ENCODE results near the gene RNF141. TPM values are rescaled to one million over a fixed set of nuclear protein-coding genes. Genes with fewer than 3 reads are reported as not detected.

Gene RNF141
- polyA plus RNA-seq (2012; ENCODE audit: insufficient read depth, insufficient read length): 27.3 TPM

GRCh38 chr11:10540915-10541560, at the start of gene RNF141:
Gene RNF141 (minus strand): TSS chr11:10541187. CDS start chr11:10534158, 7,029 bp downstream.
- DNase-seq (ENCODE audit: low read depth, low spot score): peak; percentile 75
- H3K4me3 ChIP-seq (ENCODE audit: low read length): peak within 1 kb of the TSS; percentile 57

DNA sequence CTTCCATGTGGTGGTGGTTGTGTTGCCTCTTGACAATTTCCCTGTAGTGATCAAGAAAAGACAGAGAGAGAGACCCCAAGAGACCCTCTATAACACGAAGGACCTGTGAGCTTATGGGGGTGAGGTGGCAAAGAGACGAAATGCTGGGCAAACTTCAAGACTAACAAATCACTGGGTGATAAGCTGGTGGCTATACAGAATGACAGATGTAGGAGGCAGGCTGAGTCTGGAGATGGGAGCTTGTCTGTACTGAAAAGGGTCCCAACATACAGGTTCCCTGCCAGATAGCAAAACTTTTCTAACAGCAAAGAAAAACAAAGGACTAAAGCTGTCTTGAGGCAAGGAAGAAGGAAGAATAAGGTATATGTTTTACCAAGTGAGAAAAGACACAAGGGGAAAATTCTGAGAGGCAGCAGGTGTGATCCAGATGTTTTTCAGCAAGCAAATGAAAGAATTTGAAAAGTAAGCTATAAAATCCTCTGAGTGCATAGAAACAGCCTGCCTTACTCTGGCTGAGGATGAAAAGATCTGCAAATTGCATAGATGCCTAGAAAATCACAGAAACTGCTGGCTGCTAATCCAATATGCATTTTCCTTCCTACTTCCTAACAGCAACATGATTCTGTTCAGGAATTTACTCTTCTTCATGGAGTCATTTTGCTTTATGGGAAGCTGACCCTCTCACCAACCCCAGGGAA, 49.4 kb upstream of the RNF141 start:
- H3K4me3 ChIP-seq (ENCODE audit: low read length): no peak overlapping the region
- no peak for DNase-seq (ENCODE audit: low read depth, low spot score)

DNA sequence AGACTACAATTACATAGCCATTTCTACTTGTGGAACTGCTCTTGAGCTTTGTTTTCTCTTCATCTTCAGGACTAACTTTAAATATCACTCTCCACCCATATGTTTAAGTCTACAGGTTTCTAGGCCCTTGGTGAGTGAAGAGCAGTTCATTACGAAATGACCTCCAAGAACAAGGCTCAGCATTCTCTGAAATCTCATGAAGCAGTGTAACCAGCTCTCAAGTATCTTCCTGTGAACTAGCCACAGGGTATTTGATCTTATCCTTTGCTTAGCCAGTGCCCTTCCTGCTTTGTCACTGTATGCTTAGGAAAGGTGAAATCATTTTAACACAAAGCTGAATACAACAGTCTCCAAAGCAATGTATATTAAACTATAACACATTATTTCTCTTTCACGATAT, 47.9 kb upstream of the RNF141 start:
- H3K4me3 ChIP-seq (ENCODE audit: low read length): no peak overlapping the region
- DNase-seq (ENCODE audit: low read depth, low spot score): no peak

GRCh38 chr11:10587995-10588394, 47.0 kb upstream of the RNF141 start:
- DNase-seq (ENCODE audit: low read depth, low spot score): no peak
- no peak overlapping the region for H3K4me3 ChIP-seq (ENCODE audit: low read length)

DNA sequence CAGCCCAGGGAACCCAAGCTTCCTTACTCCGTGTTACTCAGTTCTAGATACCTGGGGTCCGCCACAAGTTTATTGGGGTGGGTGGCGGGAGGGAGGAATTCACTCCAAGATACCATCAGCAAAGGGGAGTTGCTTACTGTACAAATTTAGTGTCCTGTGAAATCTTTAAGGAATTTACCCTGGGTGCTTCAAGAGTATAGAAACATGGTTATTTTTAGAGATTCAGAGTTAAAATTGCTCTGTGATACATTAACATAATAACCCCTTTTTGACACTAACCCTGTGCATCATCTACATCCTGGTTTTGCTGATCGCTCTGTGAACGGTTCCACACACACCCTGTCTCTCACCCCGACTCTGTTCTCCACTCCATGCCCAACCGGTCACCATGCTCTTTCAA, 46.4 kb upstream of the RNF141 start:
- no peak for DNase-seq (ENCODE audit: low read depth, low spot score)

DNA sequence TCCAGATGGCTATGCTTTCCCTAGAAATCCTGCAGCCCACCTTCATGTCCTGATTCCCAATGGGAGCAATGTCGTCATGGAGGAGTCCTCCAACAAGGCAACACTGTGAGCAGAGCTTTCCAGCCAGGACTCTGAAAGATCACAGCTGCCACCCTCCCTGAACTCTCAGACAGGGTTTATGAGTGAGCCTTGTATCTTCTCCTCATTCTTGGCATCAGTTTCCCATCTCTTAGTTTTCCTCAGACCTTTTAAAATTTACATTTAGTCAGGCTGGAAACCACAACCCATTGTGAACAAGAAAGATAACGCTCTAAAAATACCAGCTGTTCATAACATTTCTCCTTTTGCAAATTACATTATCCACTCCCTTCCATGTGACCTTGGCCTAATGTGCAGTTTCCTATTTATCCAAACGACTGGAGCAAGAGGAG, 43.1 kb upstream of the RNF141 start:
- DNase-seq (ENCODE audit: low read depth, low spot score): no peak

More for the DNA sequence above, 46.4 kb upstream of the RNF141 start:
- no peak overlapping the region for H3K4me3 ChIP-seq (ENCODE audit: low read length)

GRCh38 chr11:10581481-10582019, 40.6 kb upstream of the RNF141 start:
- DNase-seq (ENCODE audit: low read depth, low spot score): no peak
- no peak overlapping the region for H3K4me3 ChIP-seq (ENCODE audit: low read length)

More for the DNA sequence above, 43.1 kb upstream of the RNF141 start:
- no peak overlapping the region for H3K4me3 ChIP-seq (ENCODE audit: low read length)

DNA sequence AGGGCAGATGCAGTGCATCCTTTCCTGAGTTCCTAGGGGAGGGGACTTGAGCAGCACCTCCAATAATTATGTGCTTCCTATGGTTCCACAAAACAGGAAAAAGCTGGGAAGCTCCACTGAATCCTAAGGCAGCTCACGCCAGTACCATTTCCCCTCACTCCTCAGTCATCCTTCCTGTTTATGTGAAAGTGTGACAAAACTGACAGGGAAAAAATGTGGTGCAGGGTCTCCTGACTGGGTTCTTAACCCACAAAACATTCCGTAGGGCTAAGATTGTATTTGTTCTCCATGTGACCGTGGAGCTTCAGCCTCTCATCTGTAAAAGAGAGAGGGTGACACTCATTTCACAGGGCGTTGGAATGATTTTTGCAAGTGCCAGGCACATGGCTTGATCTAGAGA, 39.6 kb upstream of the RNF141 start:
- H3K4me3 ChIP-seq (ENCODE audit: low read length): no peak overlapping the region
- DNase-seq (ENCODE audit: low read depth, low spot score): no peak

DNA sequence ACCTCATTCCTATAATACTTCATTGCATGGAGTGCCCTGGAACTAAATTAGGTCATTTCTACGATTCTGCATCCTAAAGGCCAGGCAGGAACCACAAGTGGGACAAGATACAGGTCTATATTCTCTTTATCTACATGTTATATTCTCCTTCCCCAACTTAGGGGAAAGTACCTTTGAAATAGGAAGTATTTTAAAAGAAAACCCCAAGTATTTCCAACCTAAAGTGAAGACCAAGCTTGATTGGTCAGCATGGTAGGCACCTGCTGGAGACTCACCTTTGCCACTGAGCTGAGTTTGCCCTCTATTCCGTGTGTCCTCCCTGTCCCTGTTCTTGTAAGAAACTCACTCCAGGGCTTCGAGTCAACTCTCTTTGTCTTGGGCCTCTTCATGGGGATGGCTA, 38.7 kb upstream of the RNF141 start:
- no peak overlapping the region for H3K4me3 ChIP-seq (ENCODE audit: low read length)
- no peak for DNase-seq (ENCODE audit: low read depth, low spot score)

DNA sequence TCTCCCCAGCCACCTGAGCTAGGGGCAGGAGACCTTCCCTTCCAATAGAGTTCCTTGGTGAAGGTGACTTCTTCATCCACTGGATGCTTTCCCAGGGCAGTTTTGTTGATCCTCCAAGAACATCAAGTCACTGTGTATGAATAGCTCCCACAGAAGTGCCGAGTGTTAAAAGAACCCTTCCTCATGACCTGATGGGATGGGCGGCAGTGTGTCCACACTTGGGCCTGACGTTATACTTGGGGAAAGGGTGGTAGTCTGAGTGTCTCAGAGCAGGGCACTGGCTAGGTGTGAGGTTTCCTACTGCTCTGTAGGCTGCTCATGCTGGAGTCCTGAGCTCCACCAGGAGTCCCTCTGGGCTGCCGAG, 35.0 kb upstream of the RNF141 start:
- no peak for DNase-seq (ENCODE audit: low read depth, low spot score)
- H3K4me3 ChIP-seq (ENCODE audit: low read length): no peak overlapping the region

DNA sequence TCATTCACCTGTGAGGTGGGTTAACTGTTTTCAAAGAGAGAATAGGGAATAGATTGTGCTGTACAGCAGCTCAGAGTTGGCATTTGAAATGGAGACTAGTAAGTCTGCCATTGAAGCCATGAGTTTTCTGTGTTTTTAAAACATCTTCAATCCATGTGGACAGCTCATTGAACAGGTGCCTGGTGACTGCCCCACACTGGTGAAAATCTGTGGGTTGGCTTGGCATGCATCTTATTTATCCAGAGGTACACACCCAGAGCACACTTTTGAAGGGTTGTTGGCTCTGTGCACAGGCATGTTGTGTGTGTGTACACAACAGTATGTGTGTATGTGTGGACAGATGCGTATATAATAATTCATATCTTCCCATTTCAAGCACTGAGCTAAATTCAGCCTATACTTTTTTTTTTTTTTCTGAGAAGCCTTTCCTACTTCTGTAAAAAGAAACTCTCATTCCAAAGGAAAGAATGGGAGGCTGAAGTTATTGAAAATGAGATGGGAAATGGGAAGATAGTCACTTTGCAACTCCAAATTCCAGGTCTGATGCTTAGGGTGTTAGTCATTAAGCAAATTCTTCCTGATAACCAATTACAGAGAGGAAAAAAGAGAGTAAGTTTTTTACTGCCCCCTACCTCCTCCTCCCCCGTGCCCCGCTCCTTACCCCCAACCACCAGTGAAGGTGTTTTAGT, 34.5 kb upstream of the RNF141 start:
- DNase-seq (ENCODE audit: low read depth, low spot score): no peak
- no peak overlapping the region for H3K4me3 ChIP-seq (ENCODE audit: low read length)

- H3K4me3 ChIP-seq (ENCODE audit: low read length): no peak overlapping the region
- no peak for DNase-seq (ENCODE audit: low read depth, low spot score)
Measured at GRCh38 chr11:10573556-10573955, 32.6 kb upstream of the RNF141 start.

GRCh38 chr11:10573028-10573427, 32.0 kb upstream of the RNF141 start:
- no peak overlapping the region for H3K4me3 ChIP-seq (ENCODE audit: low read length)
- no peak for DNase-seq (ENCODE audit: low read depth, low spot score)

- no peak overlapping the region for H3K4me3 ChIP-seq (ENCODE audit: low read length)
- no peak for DNase-seq (ENCODE audit: low read depth, low spot score)
Measured at GRCh38 chr11:10572533-10572932, 31.5 kb upstream of the RNF141 start.

DNA sequence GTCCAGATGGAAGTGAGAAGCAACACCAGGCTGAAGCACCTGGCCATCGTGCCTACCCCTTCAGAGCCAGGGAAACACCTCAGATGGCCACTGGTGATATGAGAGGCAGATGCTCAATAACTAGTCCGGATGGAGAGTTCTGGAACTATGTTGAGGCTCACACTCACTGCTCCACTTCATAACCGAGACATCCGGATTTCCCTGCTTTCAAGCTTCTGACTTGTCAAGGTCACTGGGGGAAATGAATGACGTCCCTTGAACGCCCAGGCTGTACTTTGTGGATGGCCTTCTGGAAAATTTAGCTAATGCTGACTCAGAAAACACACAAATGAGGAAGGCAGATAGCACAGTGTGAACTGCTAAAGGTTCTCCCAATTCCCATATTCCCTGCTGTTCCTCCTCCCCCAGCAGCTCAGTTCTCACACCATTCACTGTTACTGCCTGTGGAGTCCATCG, 27.5 kb upstream of the RNF141 start, which contains the start of gene LYVE1:
Gene LYVE1, minus strand, starts transcription at position 180 of the 456 bp plus-strand sequence. Its CDS starts 133 bp downstream, at position 47.
- no peak for DNase-seq (ENCODE audit: low read depth, low spot score)
- H3K4me3 ChIP-seq (ENCODE audit: low read length): no peak within 1 kb of the TSS

DNA sequence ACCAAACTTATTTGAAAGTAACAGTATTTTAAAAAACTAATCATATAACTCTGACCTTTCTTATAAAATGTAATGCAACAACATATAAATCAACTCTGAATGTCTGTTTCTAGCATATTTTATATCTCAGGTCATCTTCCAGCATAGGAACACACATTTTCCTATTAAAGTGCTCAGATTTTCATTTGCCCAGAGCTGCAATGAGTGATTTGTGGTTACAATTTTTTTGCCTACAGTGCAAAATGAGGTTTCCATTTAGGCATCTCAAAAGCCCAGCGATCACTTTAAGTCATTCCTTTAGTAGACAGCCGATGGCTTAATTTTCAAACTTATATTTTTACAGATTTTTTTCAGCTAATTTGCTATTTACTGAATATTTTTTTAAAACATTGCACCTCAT, 26.5 kb upstream of the RNF141 start:
- no peak overlapping the region for H3K4me3 ChIP-seq (ENCODE audit: low read length)
- DNase-seq (ENCODE audit: low read depth, low spot score): no peak

DNA sequence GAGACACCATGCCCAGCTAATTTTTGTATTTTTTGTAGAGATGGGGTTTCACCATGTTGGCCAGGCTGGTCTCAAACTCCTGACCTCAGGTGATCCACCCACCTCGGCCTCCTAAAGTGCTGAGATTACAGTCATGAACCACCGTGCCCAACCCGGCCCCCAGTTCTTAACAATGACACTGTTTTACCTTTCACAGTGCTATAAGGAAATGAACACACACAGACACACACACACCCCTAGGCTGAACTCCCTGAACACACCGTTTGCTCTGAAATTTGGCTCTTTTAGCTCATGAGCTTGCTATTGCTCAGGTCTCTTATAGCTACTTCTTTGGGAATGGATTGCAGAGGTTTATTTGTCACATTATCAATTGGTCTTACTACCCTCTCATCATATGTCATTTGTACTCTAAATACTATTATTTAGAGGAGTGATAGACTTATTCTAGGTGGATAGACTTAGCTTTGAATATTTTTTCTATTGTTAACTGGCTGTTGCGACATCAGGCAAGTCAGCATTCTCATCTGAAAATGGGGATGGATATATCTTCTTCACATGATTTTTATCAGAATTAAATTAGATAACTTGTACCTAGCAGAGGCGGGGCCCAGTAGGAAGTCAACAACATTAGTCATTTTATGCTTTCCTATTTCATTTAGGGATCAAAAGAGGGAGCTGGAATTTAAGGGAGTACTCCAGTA, 25.4 kb upstream of the RNF141 start:
- DNase-seq (ENCODE audit: low read depth, low spot score): no peak

DNA sequence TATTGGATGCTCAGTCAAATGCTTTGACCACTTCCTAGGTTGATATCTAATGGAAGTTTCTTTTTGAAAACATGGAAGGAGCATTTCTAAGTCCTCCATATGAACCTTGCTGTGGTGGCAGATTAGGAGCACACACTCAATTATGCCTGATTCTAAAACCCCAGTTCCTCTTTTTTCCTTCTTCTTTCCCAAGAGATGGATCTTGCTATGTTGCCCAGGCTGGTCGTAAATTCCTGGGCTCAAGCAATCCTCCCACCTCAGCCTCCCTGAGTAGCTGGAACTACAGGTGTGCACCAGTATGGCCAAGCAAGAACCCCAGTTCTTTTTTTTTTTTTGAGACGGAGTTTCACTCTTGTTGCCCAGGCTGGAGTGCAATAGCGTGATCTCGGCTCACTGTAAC, 24.5 kb upstream of the RNF141 start:
- no peak overlapping the region for H3K4me3 ChIP-seq (ENCODE audit: low read length)
- no peak for DNase-seq (ENCODE audit: low read depth, low spot score)

More for the DNA sequence above, 25.4 kb upstream of the RNF141 start:
- no peak overlapping the region for H3K4me3 ChIP-seq (ENCODE audit: low read length)

GRCh38 chr11:10564696-10565318, 23.8 kb upstream of the RNF141 start:
- DNase-seq (ENCODE audit: low read depth, low spot score): no peak
- H3K4me3 ChIP-seq (ENCODE audit: low read length): no peak overlapping the region
